ENCODE measurements around the gene OR2T12. TPM values are rescaled to one million over a fixed set of nuclear protein-coding genes. Genes with fewer than 3 reads are reported as not detected.

Gene OR2T12
- total RNA-seq, 1 donor from 2014 or later, result not detected

Other genes starting within 250 kb of the OR2T12 start
- gene OR2L13, start 208.2 kb downstream of the OR2T12 start, total RNA-seq, result not detected in 2 replicates
- gene OR2M5, start 158.3 kb downstream of the OR2T12 start, total RNA-seq, result not detected in 2 replicates
- not detected in 2 replicates for gene OR2M2, start 128.6 kb downstream of the OR2T12 start, total RNA-seq
- gene OR2M3, start 106.2 kb downstream of the OR2T12 start, total RNA-seq, result not detected in 2 replicates
- not detected in 2 replicates for gene OR2M4, start 72.0 kb downstream of the OR2T12 start, total RNA-seq
- not detected in 2 replicates for gene OR2T33, start 25.4 kb downstream of the OR2T12 start, total RNA-seq
- not detected in 2 replicates for gene OR2M7, start 21.1 kb upstream of the OR2T12 start, total RNA-seq
- gene OR14C36, start 45.4 kb upstream of the OR2T12 start, total RNA-seq, result not detected in 2 replicates
- gene OR2T4, start 58.2 kb upstream of the OR2T12 start, total RNA-seq, result not detected in 2 replicates
- not detected in 2 replicates for gene OR2T6, start 72.3 kb upstream of the OR2T12 start, total RNA-seq
- gene OR2T1, start 99.6 kb upstream of the OR2T12 start, total RNA-seq, result not detected in 2 replicates
- gene OR2T2, start 142.2 kb upstream of the OR2T12 start, total RNA-seq, result not detected in 2 replicates
- gene OR2T3, start 169.9 kb upstream of the OR2T12 start, total RNA-seq, result not detected in 2 replicates
- not detected in 2 replicates for gene OR2T5, start 185.2 kb upstream of the OR2T12 start, total RNA-seq
- not detected in 2 replicates for gene OR2G6, start 204.6 kb upstream of the OR2T12 start, total RNA-seq

Measured in activated CD4-positive, alpha-beta T cell treated with anti-CD3 and anti-CD28 coated beads, Interleukin-2, amount 10 ng/mL, durations not matched to agents 24 days and 14 days (primary cell).